H9 (cell line): ENCODE results near the gene SLC47A2. TPM values are rescaled to one million over a fixed set of nuclear protein-coding genes. Genes with fewer than 3 reads are reported as not detected.

Experiments used
- DNase-seq: peaks from one replicate; pipeline ENCODE4 v3.0.0-alpha.2; 2017
- H2AFZ ChIP-seq: one replicate; pipeline ENCODE4 v1.6.1; 2013; ENCODE audit warnings: mild to moderate bottlenecking, low read length, control low read depth, moderate library complexity
- H2AK5ac ChIP-seq: 2 replicates; pipeline ENCODE4 v1.6.1; 2013; ENCODE audit warnings: low read length, control low read depth, mixed read lengths; ENCODE audit not compliant: insufficient read length
- H2BK120ac ChIP-seq: one replicate; pipeline ENCODE4 v1.6.1; 2013; ENCODE audit warnings: low read depth, mild to moderate bottlenecking, low read length, control low read depth, inconsistent platforms; ENCODE audit not compliant: poor library complexity, severe bottlenecking
- H2BK12ac ChIP-seq: 2 replicates; pipeline ENCODE4 v1.6.1; 2013; ENCODE audit warnings: low read length, control low read depth, mixed read lengths, low read depth; ENCODE audit not compliant: insufficient read length
- H2BK15ac ChIP-seq: 2 replicates; pipeline ENCODE4 v1.6.1; 2013; ENCODE audit warnings: low read depth, low read length, control low read depth
- H2BK20ac ChIP-seq: one replicate; pipeline ENCODE4 v1.6.1; 2013; ENCODE audit warnings: low read depth, mild to moderate bottlenecking, low read length, control low read depth, inconsistent platforms; ENCODE audit not compliant: poor library complexity, severe bottlenecking
- H2BK5ac ChIP-seq: 2 replicates; pipeline ENCODE4 v1.6.1; 2013; ENCODE audit warnings: low read length, control low read depth, mixed read lengths; ENCODE audit not compliant: insufficient read length
- H3K14ac ChIP-seq: 2 replicates; pipeline ENCODE4 v1.6.1; 2013; ENCODE audit warnings: low read length, control low read depth; ENCODE audit not compliant: insufficient read depth
- H3K18ac ChIP-seq: 2 replicates; pipeline ENCODE4 v1.6.1; 2013; ENCODE audit warnings: low read depth, mild to moderate bottlenecking, mixed read lengths, low read length, control low read depth; ENCODE audit not compliant: insufficient read length
- H3K23ac ChIP-seq: 2 replicates; pipeline ENCODE4 v1.6.1; 2013; ENCODE audit warnings: low read length, control low read depth, mixed read lengths, low read depth; ENCODE audit not compliant: insufficient read length
- H3K23me2 ChIP-seq: 2 replicates; pipeline ENCODE4 v1.6.1; 2013; ENCODE audit warnings: low read depth, mild to moderate bottlenecking, mixed read lengths, low read length, control low read depth; ENCODE audit not compliant: insufficient read length, poor library complexity, severe bottlenecking
- H3K27ac ChIP-seq: 2 replicates; pipeline ENCODE4 v1.5.1; 2013; ENCODE audit warnings: low read length, control low read depth, mixed read lengths, low read depth; ENCODE audit not compliant: insufficient read length
- H3K27me3 ChIP-seq: 2 replicates; pipeline ENCODE4 v1.6.1; 2013; ENCODE audit warnings: low read length, control low read depth, inconsistent platforms; ENCODE audit not compliant: insufficient read depth
- H3K4ac ChIP-seq: 2 replicates; pipeline ENCODE4 v1.6.1; 2013; ENCODE audit warnings: low read depth, mild to moderate bottlenecking, control low read depth, inconsistent platforms, low read length, moderate library complexity
- H3K4me1 ChIP-seq: 2 replicates; pipeline ENCODE4 v1.6.1; 2013; ENCODE audit warnings: low read length, control low read depth, inconsistent platforms; ENCODE audit not compliant: insufficient read depth
- H3K4me2 ChIP-seq: 2 replicates; pipeline ENCODE4 v1.6.1; 2013; ENCODE audit warnings: low read length, control low read depth, mixed read lengths; ENCODE audit not compliant: insufficient read length, insufficient read depth
- H3K56ac ChIP-seq: 2 replicates; pipeline ENCODE4 v1.6.1; 2013; ENCODE audit warnings: low read depth, mild to moderate bottlenecking, mixed read lengths, low read length, control low read depth; ENCODE audit not compliant: insufficient read length
- H3K79me1 ChIP-seq: 2 replicates; pipeline ENCODE4 v1.6.1; 2013; ENCODE audit warnings: low read depth, mild to moderate bottlenecking, moderate library complexity, low read length, control low read depth, inconsistent platforms; ENCODE audit not compliant: insufficient read depth, poor library complexity, severe bottlenecking
- H3K79me2 ChIP-seq: 2 replicates; pipeline ENCODE4 v1.6.1; 2013; ENCODE audit warnings: low read length, control low read depth, inconsistent platforms; ENCODE audit not compliant: insufficient read depth
- H3K9ac ChIP-seq: 2 replicates; pipeline ENCODE4 v1.6.1; 2013; ENCODE audit warnings: low read length, control low read depth, mixed read lengths; ENCODE audit not compliant: insufficient read length; ENCODE audit errors: extremely low read depth
- H3K9me3 ChIP-seq: one replicate; pipeline ENCODE4 v1.6.1; 2013; ENCODE audit warnings: low read depth, low read length, inconsistent platforms; ENCODE audit not compliant: control insufficient read depth
- H3T11ph ChIP-seq: one replicate; pipeline ENCODE4 v1.6.1; 2013; ENCODE audit warnings: mild to moderate bottlenecking, low read length, control low read depth, inconsistent platforms
- H4K20me1 ChIP-seq: one replicate; pipeline ENCODE4 v1.6.1; 2013; ENCODE audit not compliant: control insufficient read depth, insufficient read length, insufficient read depth
- H4K5ac ChIP-seq: 2 replicates; pipeline ENCODE4 v1.6.1; 2013; ENCODE audit warnings: low read depth, mild to moderate bottlenecking, mixed read lengths, low read length, control low read depth; ENCODE audit not compliant: insufficient read length
- H4K8ac ChIP-seq: replicated peaks from 2 replicates; pipeline ENCODE4 v1.6.1; 2013; ENCODE audit warnings: low read length, control low read depth, mixed read lengths, low read depth; ENCODE audit not compliant: insufficient read length
- H4K91ac ChIP-seq: 2 replicates; pipeline ENCODE4 v1.6.1; 2013; ENCODE audit warnings: low read depth, mild to moderate bottlenecking, moderate library complexity, mixed read lengths, low read length, control low read depth; ENCODE audit not compliant: insufficient read length
- H3K27ac Mint-ChIP-seq, 3 experiments: 2 replicates in 2 of 3; 3 replicates in 1 of 3; pipeline ENCODE4 v1.8.0; 2020 to 2021; ENCODE audit warnings: mixed read lengths in 3 of 3, mild to moderate bottlenecking in 1 of 3, moderate library complexity in 1 of 3
- H3K27me3 Mint-ChIP-seq: 2 replicates; pipeline ENCODE4 v1.8.0; 2021; ENCODE audit warnings: low read depth, mild to moderate bottlenecking, moderate library complexity, mixed read lengths
- H3K36me3 Mint-ChIP-seq, 3 experiments: 2 replicates in 2 of 3; 3 replicates in 1 of 3; pipeline ENCODE4 v1.8.0; 2020 to 2021; ENCODE audit warnings: low read depth in 3 of 3, mixed read lengths in 3 of 3; ENCODE audit not compliant: insufficient read depth in 1 of 3
- H3K4me1 Mint-ChIP-seq, 2 experiments: 2 replicates each; pipeline ENCODE4 v1.8.0; 2020; ENCODE audit warnings: mixed read lengths in 2 of 2
- H3K4me3 Mint-ChIP-seq, 2 experiments: 2 replicates in 1 of 2; 3 replicates in 1 of 2; pipeline ENCODE4 v1.8.0; 2020 to 2021; ENCODE audit warnings: mild to moderate bottlenecking in 2 of 2, mixed read lengths in 2 of 2, moderate library complexity in 1 of 2
- H3K9me3 Mint-ChIP-seq, 2 experiments: 2 replicates in 1 of 2; 3 replicates in 1 of 2; pipeline ENCODE4 v1.8.0; 2020; ENCODE audit warnings: mild to moderate bottlenecking in 2 of 2, mixed read lengths in 2 of 2, moderate library complexity in 1 of 2
- WGBS: extraction: QIAGEN DNeasy Blood & Tissue Kit; methylation state at CpG from one replicate; pipeline ENCODE4 v1.1.7; 2013; ENCODE audit warnings: missing lambda C conversion rate, low lambda C conversion rate, mixed read lengths; ENCODE audit not compliant: insufficient read length; ENCODE audit errors: extremely low coverage; 5-methylcytosine and 5-hydroxymethylcytosine counted together
- total RNA-seq: library from RNA; stranded (reverse); gene quantifications from 2 replicates; pipeline ENCODE4 v1.2.1, GENCODE V29; 2021
- TF ChIP-seq, protein P1 (sequence below): fragments of 200-600 bp; sonication (generic); conservative IDR thresholded peaks from 3 replicates; pipeline ENCODE4 v1.8.0; 2021; ENCODE audit warnings: antibody characterized with exemption, mild to moderate bottlenecking

Gene SLC47A2
- total RNA-seq, 1 experiment from 2014 or later = not detected

DNA sequence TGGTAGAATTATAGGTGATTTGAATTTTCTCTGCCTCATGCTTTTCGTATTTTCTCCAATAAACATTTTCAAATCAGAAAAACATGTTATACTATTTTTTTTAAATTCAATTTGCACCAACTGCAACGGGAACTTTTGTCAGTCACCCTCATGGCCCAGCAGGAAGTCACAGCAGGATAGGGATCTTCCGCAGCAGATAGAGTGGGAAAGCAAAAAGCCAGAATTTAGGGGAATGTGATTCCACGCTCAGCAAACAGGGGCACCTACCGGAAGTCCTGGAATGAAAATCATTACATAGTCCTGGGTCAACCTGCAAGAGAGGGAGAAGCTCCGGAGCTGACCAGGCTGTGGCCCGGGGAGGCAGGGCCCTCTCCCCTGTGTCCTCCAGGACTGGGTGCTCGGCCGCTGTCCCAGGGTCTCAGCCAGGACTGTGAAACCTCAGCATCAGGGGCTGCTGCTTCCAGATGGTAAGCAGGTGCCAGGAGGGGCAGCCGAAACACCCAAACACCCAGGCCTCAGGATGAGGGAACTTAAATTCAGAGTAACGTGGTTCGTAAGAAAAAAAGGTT, 3.9 kb downstream of the SLC47A2 start:
- Mint-ChIP-seq H3K36me3 (no peaks in the 10 kb centered on the region), H3K27me3 (no peaks in the 10 kb centered on the region), H3K27ac (no peak overlapping the region), H3K4me3 (no peak overlapping the region), H3K4me1 (peaks cover 12 to 13% of the 10 kb centered on the region in 2 experiments), H3K9me3 (no peaks in the 10 kb centered on the region)
- no peak for DNase-seq
- no peak overlapping the region for H2BK15ac ChIP-seq
- H3T11ph ChIP-seq = no peak overlapping the region
- no peak overlapping the region for H2BK5ac ChIP-seq
- H3K79me1 ChIP-seq = no peaks in the 10 kb centered on the region
- no peaks in the 10 kb centered on the region for H4K20me1 ChIP-seq
- H2AK5ac ChIP-seq = no peak overlapping the region
- no peak overlapping the region for H3K27ac ChIP-seq
- no peak overlapping the region for H4K8ac ChIP-seq
- H3K23me2 ChIP-seq = no peaks in the 10 kb centered on the region
- no peak overlapping the region for H3K23ac ChIP-seq
- H3K56ac ChIP-seq = no peak overlapping the region
- H3K18ac ChIP-seq = no peak overlapping the region
- no CpG with 5 or more reads among the region's 12 CpGs for WGBS
- H3K4me2 ChIP-seq = no peak overlapping the region
- H3K9me3 ChIP-seq = no peaks in the 10 kb centered on the region
- H3K79me2 ChIP-seq = no peaks in the 10 kb centered on the region
- no peak overlapping the region for H3K14ac ChIP-seq
- no peak overlapping the region for H2BK120ac ChIP-seq
- no peak overlapping the region for H2BK12ac ChIP-seq
- H3K27me3 ChIP-seq = no peaks in the 10 kb centered on the region
- no peak overlapping the region for H2AFZ ChIP-seq
- no peak overlapping the region for H4K5ac ChIP-seq
- no peak overlapping the region for H3K9ac ChIP-seq
- no peaks in the 10 kb centered on the region for H3K4me1 ChIP-seq
- no peak overlapping the region for H3K4ac ChIP-seq
- H4K91ac ChIP-seq = no peak overlapping the region
- H2BK20ac ChIP-seq = no peak overlapping the region
- TF ChIP-seq, protein P1, sequence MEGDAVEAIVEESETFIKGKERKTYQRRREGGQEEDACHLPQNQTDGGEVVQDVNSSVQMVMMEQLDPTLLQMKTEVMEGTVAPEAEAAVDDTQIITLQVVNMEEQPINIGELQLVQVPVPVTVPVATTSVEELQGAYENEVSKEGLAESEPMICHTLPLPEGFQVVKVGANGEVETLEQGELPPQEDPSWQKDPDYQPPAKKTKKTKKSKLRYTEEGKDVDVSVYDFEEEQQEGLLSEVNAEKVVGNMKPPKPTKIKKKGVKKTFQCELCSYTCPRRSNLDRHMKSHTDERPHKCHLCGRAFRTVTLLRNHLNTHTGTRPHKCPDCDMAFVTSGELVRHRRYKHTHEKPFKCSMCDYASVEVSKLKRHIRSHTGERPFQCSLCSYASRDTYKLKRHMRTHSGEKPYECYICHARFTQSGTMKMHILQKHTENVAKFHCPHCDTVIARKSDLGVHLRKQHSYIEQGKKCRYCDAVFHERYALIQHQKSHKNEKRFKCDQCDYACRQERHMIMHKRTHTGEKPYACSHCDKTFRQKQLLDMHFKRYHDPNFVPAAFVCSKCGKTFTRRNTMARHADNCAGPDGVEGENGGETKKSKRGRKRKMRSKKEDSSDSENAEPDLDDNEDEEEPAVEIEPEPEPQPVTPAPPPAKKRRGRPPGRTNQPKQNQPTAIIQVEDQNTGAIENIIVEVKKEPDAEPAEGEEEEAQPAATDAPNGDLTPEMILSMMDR = no peak
